H9 (cell line): ENCODE results near the gene OLFM1. TPM values are rescaled to one million over a fixed set of nuclear protein-coding genes. Genes with fewer than 3 reads are reported as not detected.

Experiments used
- DNase-seq: peaks from one replicate; pipeline ENCODE4 v3.0.0-alpha.2; 2017
- H2AFZ ChIP-seq: one replicate; pipeline ENCODE4 v1.6.1; 2013; ENCODE audit warnings: mild to moderate bottlenecking, low read length, control low read depth, moderate library complexity
- H2AK5ac ChIP-seq: 2 replicates; pipeline ENCODE4 v1.6.1; 2013; ENCODE audit warnings: low read length, control low read depth, mixed read lengths; ENCODE audit not compliant: insufficient read length
- H2BK120ac ChIP-seq: one replicate; pipeline ENCODE4 v1.6.1; 2013; ENCODE audit warnings: low read depth, mild to moderate bottlenecking, low read length, control low read depth, inconsistent platforms; ENCODE audit not compliant: poor library complexity, severe bottlenecking
- H2BK12ac ChIP-seq: 2 replicates; pipeline ENCODE4 v1.6.1; 2013; ENCODE audit warnings: low read length, control low read depth, mixed read lengths, low read depth; ENCODE audit not compliant: insufficient read length
- H2BK15ac ChIP-seq: 2 replicates; pipeline ENCODE4 v1.6.1; 2013; ENCODE audit warnings: low read depth, low read length, control low read depth
- H2BK20ac ChIP-seq: one replicate; pipeline ENCODE4 v1.6.1; 2013; ENCODE audit warnings: low read depth, mild to moderate bottlenecking, low read length, control low read depth, inconsistent platforms; ENCODE audit not compliant: poor library complexity, severe bottlenecking
- H2BK5ac ChIP-seq: 2 replicates; pipeline ENCODE4 v1.6.1; 2013; ENCODE audit warnings: low read length, control low read depth, mixed read lengths; ENCODE audit not compliant: insufficient read length
- H3K14ac ChIP-seq: 2 replicates; pipeline ENCODE4 v1.6.1; 2013; ENCODE audit warnings: low read length, control low read depth; ENCODE audit not compliant: insufficient read depth
- H3K18ac ChIP-seq: 2 replicates; pipeline ENCODE4 v1.6.1; 2013; ENCODE audit warnings: low read depth, mild to moderate bottlenecking, mixed read lengths, low read length, control low read depth; ENCODE audit not compliant: insufficient read length
- H3K23ac ChIP-seq: 2 replicates; pipeline ENCODE4 v1.6.1; 2013; ENCODE audit warnings: low read length, control low read depth, mixed read lengths, low read depth; ENCODE audit not compliant: insufficient read length
- H3K23me2 ChIP-seq: 2 replicates; pipeline ENCODE4 v1.6.1; 2013; ENCODE audit warnings: low read depth, mild to moderate bottlenecking, mixed read lengths, low read length, control low read depth; ENCODE audit not compliant: insufficient read length, poor library complexity, severe bottlenecking
- H3K27ac ChIP-seq: 2 replicates; pipeline ENCODE4 v1.5.1; 2013; ENCODE audit warnings: low read length, control low read depth, mixed read lengths, low read depth; ENCODE audit not compliant: insufficient read length
- H3K27me3 ChIP-seq: 2 replicates; pipeline ENCODE4 v1.6.1; 2013; ENCODE audit warnings: low read length, control low read depth, inconsistent platforms; ENCODE audit not compliant: insufficient read depth
- H3K4ac ChIP-seq: 2 replicates; pipeline ENCODE4 v1.6.1; 2013; ENCODE audit warnings: low read depth, mild to moderate bottlenecking, control low read depth, inconsistent platforms, low read length, moderate library complexity
- H3K4me1 ChIP-seq: 2 replicates; pipeline ENCODE4 v1.6.1; 2013; ENCODE audit warnings: low read length, control low read depth, inconsistent platforms; ENCODE audit not compliant: insufficient read depth
- H3K4me2 ChIP-seq: 2 replicates; pipeline ENCODE4 v1.6.1; 2013; ENCODE audit warnings: low read length, control low read depth, mixed read lengths; ENCODE audit not compliant: insufficient read length, insufficient read depth
- H3K56ac ChIP-seq: 2 replicates; pipeline ENCODE4 v1.6.1; 2013; ENCODE audit warnings: low read depth, mild to moderate bottlenecking, mixed read lengths, low read length, control low read depth; ENCODE audit not compliant: insufficient read length
- H3K79me1 ChIP-seq: 2 replicates; pipeline ENCODE4 v1.6.1; 2013; ENCODE audit warnings: low read depth, mild to moderate bottlenecking, moderate library complexity, low read length, control low read depth, inconsistent platforms; ENCODE audit not compliant: insufficient read depth, poor library complexity, severe bottlenecking
- H3K79me2 ChIP-seq: 2 replicates; pipeline ENCODE4 v1.6.1; 2013; ENCODE audit warnings: low read length, control low read depth, inconsistent platforms; ENCODE audit not compliant: insufficient read depth
- H3K9ac ChIP-seq: 2 replicates; pipeline ENCODE4 v1.6.1; 2013; ENCODE audit warnings: low read length, control low read depth, mixed read lengths; ENCODE audit not compliant: insufficient read length; ENCODE audit errors: extremely low read depth
- H3K9me3 ChIP-seq: one replicate; pipeline ENCODE4 v1.6.1; 2013; ENCODE audit warnings: low read depth, low read length, inconsistent platforms; ENCODE audit not compliant: control insufficient read depth
- H3T11ph ChIP-seq: one replicate; pipeline ENCODE4 v1.6.1; 2013; ENCODE audit warnings: mild to moderate bottlenecking, low read length, control low read depth, inconsistent platforms
- H4K20me1 ChIP-seq: one replicate; pipeline ENCODE4 v1.6.1; 2013; ENCODE audit not compliant: control insufficient read depth, insufficient read length, insufficient read depth
- H4K5ac ChIP-seq: 2 replicates; pipeline ENCODE4 v1.6.1; 2013; ENCODE audit warnings: low read depth, mild to moderate bottlenecking, mixed read lengths, low read length, control low read depth; ENCODE audit not compliant: insufficient read length
- H4K8ac ChIP-seq: replicated peaks from 2 replicates; pipeline ENCODE4 v1.6.1; 2013; ENCODE audit warnings: low read length, control low read depth, mixed read lengths, low read depth; ENCODE audit not compliant: insufficient read length
- H4K91ac ChIP-seq: 2 replicates; pipeline ENCODE4 v1.6.1; 2013; ENCODE audit warnings: low read depth, mild to moderate bottlenecking, moderate library complexity, mixed read lengths, low read length, control low read depth; ENCODE audit not compliant: insufficient read length
- H3K27ac Mint-ChIP-seq, 3 experiments: 2 replicates in 2 of 3; 3 replicates in 1 of 3; pipeline ENCODE4 v1.8.0; 2020 to 2021; ENCODE audit warnings: mixed read lengths in 3 of 3, mild to moderate bottlenecking in 1 of 3, moderate library complexity in 1 of 3
- H3K27me3 Mint-ChIP-seq: 2 replicates; pipeline ENCODE4 v1.8.0; 2021; ENCODE audit warnings: low read depth, mild to moderate bottlenecking, moderate library complexity, mixed read lengths
- H3K36me3 Mint-ChIP-seq, 3 experiments: 2 replicates in 2 of 3; 3 replicates in 1 of 3; pipeline ENCODE4 v1.8.0; 2020 to 2021; ENCODE audit warnings: low read depth in 3 of 3, mixed read lengths in 3 of 3; ENCODE audit not compliant: insufficient read depth in 1 of 3
- H3K4me1 Mint-ChIP-seq, 2 experiments: 2 replicates each; pipeline ENCODE4 v1.8.0; 2020; ENCODE audit warnings: mixed read lengths in 2 of 2
- H3K4me3 Mint-ChIP-seq, 2 experiments: 2 replicates in 1 of 2; 3 replicates in 1 of 2; pipeline ENCODE4 v1.8.0; 2020 to 2021; ENCODE audit warnings: mild to moderate bottlenecking in 2 of 2, mixed read lengths in 2 of 2, moderate library complexity in 1 of 2
- H3K9me3 Mint-ChIP-seq, 2 experiments: 2 replicates in 1 of 2; 3 replicates in 1 of 2; pipeline ENCODE4 v1.8.0; 2020; ENCODE audit warnings: mild to moderate bottlenecking in 2 of 2, mixed read lengths in 2 of 2, moderate library complexity in 1 of 2
- WGBS: extraction: QIAGEN DNeasy Blood & Tissue Kit; methylation state at CpG from one replicate; pipeline ENCODE4 v1.1.7; 2013; ENCODE audit warnings: missing lambda C conversion rate, low lambda C conversion rate, mixed read lengths; ENCODE audit not compliant: insufficient read length; ENCODE audit errors: extremely low coverage; 5-methylcytosine and 5-hydroxymethylcytosine counted together
- total RNA-seq: library from RNA; stranded (reverse); gene quantifications from 2 replicates; pipeline ENCODE4 v1.2.1, GENCODE V29; 2021
- TF ChIP-seq, protein P1 (sequence below): fragments of 200-600 bp; sonication (generic); conservative IDR thresholded peaks from 3 replicates; pipeline ENCODE4 v1.8.0; 2021; ENCODE audit warnings: antibody characterized with exemption, mild to moderate bottlenecking

OLFM1 gene
- total RNA-seq, 1 experiment from 2014 or later = 34.1 TPM

GRCh38 chr9:135065804-135066203, 21.7 kb upstream of the OLFM1 start:
- Histone ChIP-seq H3K4me2 (no peak overlapping the region), H3T11ph (no peak overlapping the region), H4K20me1 (no peaks in the 10 kb centered on the region), H3K79me1 (no peaks in the 10 kb centered on the region), H2AK5ac (no peak overlapping the region), H2AFZ (no peak overlapping the region), H4K5ac (no peak overlapping the region), H3K27ac (no peak overlapping the region), H3K56ac (no peak overlapping the region), H3K14ac (no peak overlapping the region), H3K18ac (no peak overlapping the region), H2BK120ac (no peak overlapping the region), H3K27me3 (no peaks in the 10 kb centered on the region), H2BK12ac (no peak overlapping the region), H3K23ac (no peak overlapping the region), H2BK15ac (no peak overlapping the region), H3K9ac (no peak overlapping the region), H4K8ac (no peak overlapping the region), H3K4ac (no peak overlapping the region), H3K4me1 (no peaks in the 10 kb centered on the region), H2BK20ac (no peak overlapping the region), H3K23me2 (no peaks in the 10 kb centered on the region), H2BK5ac (no peak overlapping the region), H3K79me2 (no peaks in the 10 kb centered on the region), H3K9me3 (peaks cover 3% of the 10 kb centered on the region), H4K91ac (no peak overlapping the region)
- TF ChIP-seq, protein P1, sequence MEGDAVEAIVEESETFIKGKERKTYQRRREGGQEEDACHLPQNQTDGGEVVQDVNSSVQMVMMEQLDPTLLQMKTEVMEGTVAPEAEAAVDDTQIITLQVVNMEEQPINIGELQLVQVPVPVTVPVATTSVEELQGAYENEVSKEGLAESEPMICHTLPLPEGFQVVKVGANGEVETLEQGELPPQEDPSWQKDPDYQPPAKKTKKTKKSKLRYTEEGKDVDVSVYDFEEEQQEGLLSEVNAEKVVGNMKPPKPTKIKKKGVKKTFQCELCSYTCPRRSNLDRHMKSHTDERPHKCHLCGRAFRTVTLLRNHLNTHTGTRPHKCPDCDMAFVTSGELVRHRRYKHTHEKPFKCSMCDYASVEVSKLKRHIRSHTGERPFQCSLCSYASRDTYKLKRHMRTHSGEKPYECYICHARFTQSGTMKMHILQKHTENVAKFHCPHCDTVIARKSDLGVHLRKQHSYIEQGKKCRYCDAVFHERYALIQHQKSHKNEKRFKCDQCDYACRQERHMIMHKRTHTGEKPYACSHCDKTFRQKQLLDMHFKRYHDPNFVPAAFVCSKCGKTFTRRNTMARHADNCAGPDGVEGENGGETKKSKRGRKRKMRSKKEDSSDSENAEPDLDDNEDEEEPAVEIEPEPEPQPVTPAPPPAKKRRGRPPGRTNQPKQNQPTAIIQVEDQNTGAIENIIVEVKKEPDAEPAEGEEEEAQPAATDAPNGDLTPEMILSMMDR = no peak
- Mint-ChIP-seq H3K4me3 (no peak overlapping the region; a peak in 1 of 5 replicates), H3K27ac (no peak overlapping the region), H3K27me3 (peaks cover 51% of the 10 kb centered on the region), H3K9me3 (peaks cover 24 to 36% of the 10 kb centered on the region in 2 experiments), H3K4me1 (peaks cover 4 to 17% of the 10 kb centered on the region in 2 experiments), H3K36me3 (peaks cover 5 to 21% (median 8%) of the 10 kb centered on the region in 3 experiments)
- WGBS = no CpG with 5 or more reads among the region's 4 CpGs
- DNase-seq = peak; percentile 2
